ENCODE results near the gene LATS1.

- no peak for TF ChIP-seq SP1 (IDR thresholded peaks at IDR 0.05)
- TF ChIP-seq FOXA1 (IDR thresholded peaks at IDR 0.05), result no peak
- no peak for TF ChIP-seq TARDBP (IDR thresholded peaks at IDR 0.05)
- no peak for TF ChIP-seq HDGF (IDR thresholded peaks at IDR 0.05; ENCODE audit: borderline replicate concordance)
- no peak for TF ChIP-seq L3MBTL2 (conservative IDR thresholded peaks at IDR 0.05)
- no peak for TF ChIP-seq SUZ12 (IDR thresholded peaks at IDR 0.05)
- TF ChIP-seq CTBP1 (IDR thresholded peaks at IDR 0.05; ENCODE audit: borderline replicate concordance), result no peak
- TF ChIP-seq NFRKB (IDR thresholded peaks at IDR 0.05), result no peak
- no peak for TF ChIP-seq PKNOX1 (IDR thresholded peaks at IDR 0.05)
- TF ChIP-seq BHLHE40 (IDR thresholded peaks at IDR 0.05; ENCODE audit: borderline replicate concordance), result no peak
- no peak for TF ChIP-seq ARNT (IDR thresholded peaks at IDR 0.05)
- TF ChIP-seq ZNF384 (IDR thresholded peaks at IDR 0.05), result no peak
- no peak for TF ChIP-seq ELF4 (IDR thresholded peaks at IDR 0.05)
Observed at GRCh38 chr6:149755300-149756260, 37.7 kb upstream of the LATS1 start.

Measured in HEK293T (cell line).